PC-3 (cell line): Measurements from ENCODE around the gene CDH22.

Experiments
- EZH2 ChIP-seq: fragments of 300-600 bp; sonication (generic); IDR thresholded peaks from one replicate; pipeline ENCODE4 v1.6.1; 2017; ENCODE audit warnings: antibody characterized with exemption, mild to moderate bottlenecking, low read length; ENCODE audit not compliant: unreplicated experiment
- EZH2phosphoT487 ChIP-seq: fragments of 300-600 bp; sonication (generic); IDR thresholded peaks from 2 replicates; pipeline ENCODE4 v1.6.1; 2018; ENCODE audit warnings: mild to moderate bottlenecking, antibody characterized with exemption, low read length, borderline replicate concordance
- TF ChIP-seq, protein P1 (sequence below): fragments of 300-600 bp; sonication (generic); conservative IDR thresholded peaks from 2 replicates; pipeline ENCODE4 v1.5.1; 2017; ENCODE audit warnings: antibody characterized with exemption, low read depth, mild to moderate bottlenecking, low read length

DNA sequence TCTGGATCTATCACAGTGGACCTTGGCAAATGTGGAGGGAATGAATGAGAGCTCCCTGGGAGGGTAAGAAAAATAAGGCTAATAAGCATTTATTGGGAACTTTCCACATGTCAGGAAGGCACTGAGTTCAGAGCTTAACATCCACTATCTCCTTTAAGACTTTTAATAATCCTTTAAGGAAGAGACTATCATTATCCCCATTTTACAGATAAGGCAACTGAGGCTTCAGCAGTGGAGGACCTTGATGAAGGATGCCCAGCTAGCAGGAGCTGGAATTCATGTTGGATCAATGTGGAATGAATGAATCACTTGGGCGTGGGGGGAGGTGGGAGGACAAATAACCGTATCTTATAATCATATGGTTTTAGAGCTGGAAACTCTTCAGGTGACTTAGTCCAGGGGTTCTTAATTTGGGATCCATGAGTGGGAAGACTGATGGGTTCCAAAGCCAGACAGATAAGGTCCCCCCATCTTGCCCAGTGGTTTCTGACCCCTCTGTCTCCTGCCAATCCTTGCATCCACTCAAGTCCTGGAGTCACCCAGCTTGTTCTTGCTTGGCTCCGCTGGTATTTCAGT is 135.2 kb downstream of the CDH22 start:
- TF ChIP-seq EZH2, result no peak
- TF ChIP-seq, protein P1, sequence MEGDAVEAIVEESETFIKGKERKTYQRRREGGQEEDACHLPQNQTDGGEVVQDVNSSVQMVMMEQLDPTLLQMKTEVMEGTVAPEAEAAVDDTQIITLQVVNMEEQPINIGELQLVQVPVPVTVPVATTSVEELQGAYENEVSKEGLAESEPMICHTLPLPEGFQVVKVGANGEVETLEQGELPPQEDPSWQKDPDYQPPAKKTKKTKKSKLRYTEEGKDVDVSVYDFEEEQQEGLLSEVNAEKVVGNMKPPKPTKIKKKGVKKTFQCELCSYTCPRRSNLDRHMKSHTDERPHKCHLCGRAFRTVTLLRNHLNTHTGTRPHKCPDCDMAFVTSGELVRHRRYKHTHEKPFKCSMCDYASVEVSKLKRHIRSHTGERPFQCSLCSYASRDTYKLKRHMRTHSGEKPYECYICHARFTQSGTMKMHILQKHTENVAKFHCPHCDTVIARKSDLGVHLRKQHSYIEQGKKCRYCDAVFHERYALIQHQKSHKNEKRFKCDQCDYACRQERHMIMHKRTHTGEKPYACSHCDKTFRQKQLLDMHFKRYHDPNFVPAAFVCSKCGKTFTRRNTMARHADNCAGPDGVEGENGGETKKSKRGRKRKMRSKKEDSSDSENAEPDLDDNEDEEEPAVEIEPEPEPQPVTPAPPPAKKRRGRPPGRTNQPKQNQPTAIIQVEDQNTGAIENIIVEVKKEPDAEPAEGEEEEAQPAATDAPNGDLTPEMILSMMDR, result no peak
- TF ChIP-seq EZH2phosphoT487, result no peak
